ENCODE data around the gene ATP6V0A1. TPM values are rescaled to one million over a fixed set of nuclear protein-coding genes. Genes with fewer than 3 reads are reported as not detected.

ATP6V0A1 gene
- polyA plus RNA-seq, 1 donor from 2014 or later: 92.1 TPM

- no peaks in the 10 kb centered on the region for H4K20me1 ChIP-seq (ENCODE audit: insufficient read depth)
- no peak for TF ChIP-seq EP300 (conservative IDR thresholded peaks at IDR 0.05; ENCODE audit: poor library complexity, severe bottlenecking)
- TF ChIP-seq RAD21 (conservative IDR thresholded peaks at IDR 0.05): no peak
- no peak for TF ChIP-seq MXI1 (conservative IDR thresholded peaks at IDR 0.05; ENCODE audit: poor library complexity, severe bottlenecking)
- no peak for TF ChIP-seq TAF1 (IDR thresholded peaks at IDR 0.05; ENCODE audit: low read depth)
- TF ChIP-seq CTCF (IDR thresholded peaks at IDR 0.05; ENCODE audit: poor library complexity, severe bottlenecking): no peak
- TF ChIP-seq EZH2 (IDR thresholded peaks at IDR 0.05; ENCODE audit: borderline replicate concordance, insufficient read depth, low read length, poor library complexity, severe bottlenecking): no peak
- TF ChIP-seq SMC3 (conservative IDR thresholded peaks at IDR 0.05; ENCODE audit: poor library complexity): no peak
- TF ChIP-seq POLR2AphosphoS5 (IDR thresholded peaks at IDR 0.05): no peak
- TF ChIP-seq REST (IDR thresholded peaks at IDR 0.05; ENCODE audit: borderline replicate concordance): no peak
- H3K4me2 ChIP-seq (ENCODE audit: low read length): no peak overlapping the region
- H3K36me3 ChIP-seq (ENCODE audit: insufficient read depth, low read length): no peaks in the 10 kb centered on the region
- no peak overlapping the region for H2AFZ ChIP-seq (ENCODE audit: low read depth, low read length)
- H3F3A ChIP-seq (ENCODE audit: insufficient read depth, low read length, poor library complexity, severe bottlenecking): no peaks in the 10 kb centered on the region
- H3K27ac ChIP-seq (ENCODE audit: low read length): no peak overlapping the region
- no peak overlapping the region for H3K4me3 ChIP-seq (ENCODE audit: low read length)
- no peaks in the 10 kb centered on the region for H3K27me3 ChIP-seq (ENCODE audit: insufficient read depth, low read depth, low read length)
- no peaks in the 10 kb centered on the region for H3K79me2 ChIP-seq (replicated peaks; ENCODE audit: insufficient read depth, low read length)
- no peaks in the 10 kb centered on the region for H3K9me3 ChIP-seq (ENCODE audit: low read length)
- no peaks in the 10 kb centered on the region for H3K9me2 ChIP-seq (ENCODE audit: insufficient read depth, low read length)
- H3K9ac ChIP-seq (ENCODE audit: low read length): no peak overlapping the region
Measured at GRCh38 chr17:42520540-42520951, 61.9 kb downstream of the ATP6V0A1 start.

GRCh38 chr17:42521036-42521435 lies 62.4 kb downstream of the ATP6V0A1 start:
- H3K9me3 ChIP-seq (ENCODE audit: low read length): no peaks in the 10 kb centered on the region
- no peaks in the 10 kb centered on the region for H4K20me1 ChIP-seq (ENCODE audit: insufficient read depth)
- H3K4me3 ChIP-seq (ENCODE audit: low read length): no peak overlapping the region
- no peak overlapping the region for H3K4me2 ChIP-seq (ENCODE audit: low read length)
- H3K36me3 ChIP-seq (ENCODE audit: insufficient read depth, low read length): no peaks in the 10 kb centered on the region
- H3K79me2 ChIP-seq (replicated peaks; ENCODE audit: insufficient read depth, low read length): no peaks in the 10 kb centered on the region
- no peaks in the 10 kb centered on the region for H3K9me2 ChIP-seq (ENCODE audit: insufficient read depth, low read length)
- no peaks in the 10 kb centered on the region for H3F3A ChIP-seq (ENCODE audit: insufficient read depth, low read length, poor library complexity, severe bottlenecking)
- H3K27ac ChIP-seq (ENCODE audit: low read length): no peak overlapping the region
- H2AFZ ChIP-seq (ENCODE audit: low read depth, low read length): no peak overlapping the region
- H3K9ac ChIP-seq (ENCODE audit: low read length): no peak overlapping the region
- TF ChIP-seq EP300 (conservative IDR thresholded peaks at IDR 0.05; ENCODE audit: poor library complexity, severe bottlenecking) (no peak), EZH2 (IDR thresholded peaks at IDR 0.05; ENCODE audit: borderline replicate concordance, insufficient read depth, low read length, poor library complexity, severe bottlenecking) (no peak), REST (IDR thresholded peaks at IDR 0.05; ENCODE audit: borderline replicate concordance) (no peak), RAD21 (conservative IDR thresholded peaks at IDR 0.05) (no peak), SMC3 (conservative IDR thresholded peaks at IDR 0.05; ENCODE audit: poor library complexity) (no peak), MXI1 (conservative IDR thresholded peaks at IDR 0.05; ENCODE audit: poor library complexity, severe bottlenecking) (no peak), CTCF (IDR thresholded peaks at IDR 0.05; ENCODE audit: poor library complexity, severe bottlenecking) (no peak), POLR2AphosphoS5 (IDR thresholded peaks at IDR 0.05) (no peak), TAF1 (IDR thresholded peaks at IDR 0.05; ENCODE audit: low read depth) (no peak)
- no peaks in the 10 kb centered on the region for H3K27me3 ChIP-seq (ENCODE audit: insufficient read depth, low read depth, low read length)

All from neural cell (in vitro differentiated cells).